ES-I3 (cell line): ENCODE data around the gene CARD9.
"Not testable (repeated sequence)": the region's sequence is repeated elsewhere in the genome, so short reads cannot be mapped to it uniquely, and the experiment has no call there.

Experiments used
- H3K36me3 ChIP-seq: 2 replicates; pipeline ENCODE4 v1.6.1; 2013; ENCODE audit warnings: mild to moderate bottlenecking, low read length, control low read depth, moderate library complexity; ENCODE audit not compliant: insufficient read depth
- H3K4me1 ChIP-seq: 2 replicates; pipeline ENCODE4 v1.6.1; 2013; ENCODE audit warnings: mild to moderate bottlenecking, control low read depth, low read length; ENCODE audit not compliant: insufficient read depth
- H3K9ac ChIP-seq: 2 replicates; pipeline ENCODE4 v1.6.1; 2013; ENCODE audit warnings: low read depth, mild to moderate bottlenecking, low read length, moderate library complexity
- H3K9me3 ChIP-seq: 2 replicates; pipeline ENCODE4 v1.6.1; 2013; ENCODE audit warnings: mild to moderate bottlenecking, low read length, moderate library complexity; ENCODE audit not compliant: control insufficient read depth, insufficient read depth

CARD9 gene

DNA sequence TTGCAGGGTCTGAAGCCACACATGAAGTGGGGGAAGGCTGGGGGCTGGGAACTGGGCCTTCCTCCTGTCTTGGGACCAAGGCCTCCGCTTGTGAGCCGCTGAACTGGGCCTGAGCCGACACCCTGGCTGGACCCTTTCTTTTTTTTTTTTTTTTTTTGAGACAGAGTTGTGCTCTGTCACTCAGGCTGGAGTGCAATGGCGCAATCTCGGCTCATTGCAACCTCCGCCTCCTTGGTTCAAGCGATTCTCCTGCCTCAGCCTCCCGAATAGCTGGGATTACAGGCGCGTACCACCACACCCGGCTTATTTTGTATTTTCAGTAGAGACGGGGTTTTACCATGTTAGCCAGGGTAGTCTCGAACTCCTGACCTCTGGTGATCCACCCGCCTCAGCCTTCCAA, 54.2 kb downstream of the CARD9 start:
- not testable (repeated sequence) for H3K4me1 ChIP-seq, H3K36me3 ChIP-seq, H3K9me3 ChIP-seq, H3K9ac ChIP-seq

DNA sequence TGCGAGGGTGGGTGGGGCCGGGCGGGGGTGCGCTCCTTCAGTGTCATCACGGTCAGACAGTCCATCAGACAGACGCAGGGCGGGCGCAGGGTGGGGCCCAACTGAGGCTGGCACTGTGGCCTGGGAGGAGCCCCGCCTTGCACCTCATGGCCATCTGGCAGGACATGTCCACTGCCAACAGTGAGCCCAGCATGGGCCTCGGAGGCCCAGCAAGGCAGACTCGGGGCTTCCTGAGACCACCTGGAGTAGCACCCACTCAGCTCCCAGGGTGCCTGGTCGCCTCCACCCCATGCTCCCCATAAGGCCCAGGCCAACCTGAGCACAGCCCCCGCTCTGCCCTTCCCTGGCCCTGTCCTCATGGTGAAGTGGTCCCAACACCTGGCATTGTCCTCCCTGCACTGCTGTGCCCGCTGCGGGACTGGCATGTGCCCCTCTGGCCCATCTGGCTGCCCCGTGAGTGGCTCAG, 54.7 kb downstream of the CARD9 start:
- no peak overlapping the region for H3K9ac ChIP-seq
- H3K36me3 ChIP-seq: no peaks in the 10 kb centered on the region
- no peaks in the 10 kb centered on the region; the same call in 1 of the 2 replicates for H3K9me3 ChIP-seq
- H3K4me1 ChIP-seq: no peaks in the 10 kb centered on the region

DNA sequence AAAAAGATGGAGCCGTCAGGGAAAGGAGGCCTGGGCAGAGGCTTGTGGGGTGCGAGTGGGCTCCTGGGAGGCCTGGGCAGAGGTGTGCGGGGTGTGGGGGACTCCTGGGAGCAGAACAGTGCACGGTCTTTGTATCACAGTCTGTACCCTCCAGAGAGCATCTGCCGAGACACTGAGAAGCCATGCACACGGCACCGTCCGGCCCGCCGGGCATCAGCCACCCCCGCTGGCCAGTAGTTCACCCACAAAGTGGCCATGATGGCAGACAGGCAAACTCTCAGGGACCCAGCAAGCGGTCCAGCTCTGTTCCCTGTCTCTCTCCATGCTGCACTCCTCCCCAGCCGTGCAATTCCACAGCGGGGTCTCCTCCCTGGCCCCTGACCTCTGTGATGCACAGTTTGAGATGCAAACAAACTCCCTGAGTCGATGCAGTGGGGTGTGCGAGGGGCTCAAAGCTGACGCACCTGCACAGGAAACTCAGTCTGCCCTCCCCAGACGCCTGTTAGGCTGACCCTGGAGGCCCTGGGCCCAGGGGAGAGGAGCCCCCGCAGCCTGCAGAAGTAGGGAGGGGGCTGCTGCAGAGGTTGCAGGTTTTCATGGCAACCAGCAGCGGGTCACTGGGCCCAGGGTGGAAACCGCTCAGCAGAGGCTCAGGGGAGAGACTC, 55.2 kb downstream of the CARD9 start:
- Histone ChIP-seq H3K9ac (no peak overlapping the region), H3K36me3 (no peaks in the 10 kb centered on the region), H3K4me1 (no peaks in the 10 kb centered on the region), H3K9me3 (no peaks in the 10 kb centered on the region; the same call in 1 of the 2 replicates)

DNA sequence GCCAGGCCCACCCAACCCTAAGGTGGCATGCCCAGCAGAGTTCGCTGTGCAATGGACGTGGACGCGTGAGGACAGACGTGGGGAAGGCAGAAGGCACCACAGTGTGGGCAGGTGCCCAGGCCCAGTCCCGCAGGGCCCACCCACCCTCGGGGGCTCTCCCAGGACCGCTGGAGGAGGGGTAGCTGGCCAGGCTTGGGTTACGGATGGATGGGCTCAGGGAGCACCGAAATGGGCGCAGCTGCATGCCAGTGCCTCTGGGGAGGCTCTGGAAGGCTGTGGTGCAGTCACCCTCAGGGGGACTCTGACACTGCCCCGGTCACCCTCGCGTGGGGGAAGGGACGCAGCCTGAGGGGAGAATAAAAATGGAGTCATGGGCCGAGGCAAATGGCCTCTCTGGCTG, 55.8 kb downstream of the CARD9 start:
- H3K36me3 ChIP-seq: no peaks in the 10 kb centered on the region
- H3K9me3 ChIP-seq: no peaks in the 10 kb centered on the region; the same call in 1 of the 2 replicates
- H3K9ac ChIP-seq: no peak overlapping the region
- no peaks in the 10 kb centered on the region for H3K4me1 ChIP-seq

DNA sequence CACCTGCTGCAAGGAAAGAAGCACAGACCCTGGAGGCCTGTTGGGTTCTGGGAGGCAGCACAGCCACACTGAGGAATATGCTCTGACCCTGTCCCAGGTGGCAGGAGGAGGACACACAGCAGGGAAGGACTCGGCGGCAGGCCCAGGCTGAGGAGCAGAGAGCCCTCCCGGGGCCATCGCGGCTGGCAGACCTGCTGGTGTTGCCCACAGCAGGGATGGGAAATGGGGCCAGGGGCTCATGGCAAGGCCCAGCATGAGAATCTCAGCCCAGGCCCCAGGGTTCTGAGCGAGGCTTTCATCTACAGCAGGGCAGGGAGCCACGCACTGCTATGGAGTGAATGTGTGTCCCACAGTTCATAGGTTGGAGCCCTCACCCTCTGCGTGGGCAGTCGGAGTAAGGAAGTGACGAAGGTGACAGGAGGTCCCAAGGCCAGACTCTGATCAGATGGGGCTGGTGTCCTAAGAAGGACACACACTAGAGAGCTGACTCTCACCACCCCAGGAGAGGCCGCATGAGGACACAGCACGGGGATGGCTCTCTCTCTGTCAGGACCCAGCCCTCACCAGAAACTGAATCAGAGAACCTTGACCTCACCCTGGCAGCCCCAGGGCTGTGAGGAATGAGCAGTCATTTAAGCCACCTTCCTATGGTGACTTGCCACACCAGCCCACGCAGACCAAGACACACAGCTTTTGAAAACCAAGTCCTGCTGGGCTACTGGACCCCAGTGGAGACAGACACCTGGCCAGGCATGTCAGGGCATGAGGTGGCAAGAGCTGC, 56.4 kb downstream of the CARD9 start:
- H3K9me3 ChIP-seq: no peaks in the 10 kb centered on the region; the same call in 1 of the 2 replicates
- H3K9ac ChIP-seq: no peak overlapping the region
- no peaks in the 10 kb centered on the region for H3K4me1 ChIP-seq
- no peaks in the 10 kb centered on the region for H3K36me3 ChIP-seq

DNA sequence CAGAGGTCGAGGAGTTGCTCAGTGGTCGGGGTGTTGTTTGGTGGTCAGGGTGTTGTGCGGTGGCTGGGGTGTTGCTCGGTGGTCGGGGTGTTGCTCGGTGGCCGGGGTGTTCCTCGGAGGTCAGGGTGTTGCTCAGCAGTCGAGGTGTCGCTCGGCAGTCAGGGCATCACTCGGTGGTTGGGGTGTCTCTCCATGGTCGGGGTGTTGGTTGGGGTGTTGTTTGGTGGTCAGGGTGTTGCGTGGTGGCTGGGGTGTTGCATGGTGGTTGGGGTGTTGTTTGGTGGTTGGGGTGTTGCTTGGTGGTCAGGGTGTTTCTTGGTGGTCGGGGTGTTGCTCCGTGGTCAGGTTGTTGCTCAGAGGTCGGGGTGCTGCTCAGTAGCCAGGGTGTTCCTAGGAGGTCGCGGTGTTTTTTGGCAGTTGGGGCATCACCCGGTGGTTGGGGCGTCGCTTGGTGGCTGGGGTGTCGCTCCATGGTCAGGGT, 57.2 kb downstream of the CARD9 start:
- Histone ChIP-seq H3K9me3 (no peaks in the 10 kb centered on the region; the same call in 1 of the 2 replicates), H3K4me1 (no peaks in the 10 kb centered on the region; the same call in 1 of the 2 replicates), H3K36me3 (no peaks in the 10 kb centered on the region), H3K9ac (no peak overlapping the region)

DNA sequence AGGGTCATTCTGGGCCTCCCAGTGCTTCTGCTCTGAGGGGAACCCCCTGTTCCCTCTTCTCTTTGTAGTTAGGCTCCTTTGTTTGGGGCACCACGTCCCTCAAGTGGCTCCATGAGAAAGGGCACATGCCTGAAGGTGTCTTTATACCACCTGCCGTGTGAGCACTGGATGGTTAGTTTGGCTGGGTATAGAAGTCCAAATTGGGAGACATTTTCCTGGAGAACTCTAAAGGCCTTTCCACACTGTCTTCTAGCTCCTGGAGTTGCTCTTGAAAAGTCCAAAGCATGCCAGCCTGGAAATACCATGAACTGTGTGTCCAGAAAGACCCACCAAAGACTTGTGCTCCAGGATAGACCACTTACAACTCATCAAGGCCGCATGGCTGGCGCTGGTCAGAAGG, 58.5 kb downstream of the CARD9 start:
- H3K4me1 ChIP-seq: no peaks in the 10 kb centered on the region; the same call in 1 of the 2 replicates
- H3K9me3 ChIP-seq: no peaks in the 10 kb centered on the region; the same call in 1 of the 2 replicates
- no peak overlapping the region for H3K9ac ChIP-seq

DNA sequence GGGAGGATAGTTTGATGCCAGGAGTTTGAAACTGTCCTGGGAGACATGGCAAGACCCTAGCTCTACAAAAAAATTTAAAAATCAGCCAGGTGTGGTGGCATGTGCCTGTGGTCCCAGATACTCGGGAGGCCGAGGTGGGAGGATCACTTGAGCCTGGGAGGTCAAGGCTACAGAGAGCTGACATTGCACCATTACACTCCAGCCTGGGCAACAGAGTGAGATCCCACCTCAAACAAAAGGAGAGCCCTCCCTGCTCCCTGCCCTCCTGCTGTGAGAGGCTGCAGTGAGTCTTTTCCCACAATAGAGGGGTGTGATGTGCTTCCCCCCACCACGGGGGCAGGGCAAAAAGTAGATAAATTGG, 59.4 kb downstream of the CARD9 start:
- Histone ChIP-seq H3K9me3 (no peaks in the 10 kb centered on the region; the same call in 1 of the 2 replicates), H3K9ac (no peak overlapping the region), H3K4me1 (no peaks in the 10 kb centered on the region; the same call in 1 of the 2 replicates), H3K36me3 (no peaks in the 10 kb centered on the region)

More for the DNA sequence above, 58.5 kb downstream of the CARD9 start:
- no peaks in the 10 kb centered on the region for H3K36me3 ChIP-seq
